Ovary (tissue), 9 donors: ENCODE results near the gene TEN1. TPM values are rescaled to one million over a fixed set of nuclear protein-coding genes. Genes with fewer than 3 reads are reported as not detected.

Experiments used
- DNase-seq, 5 donors: peaks; one replicate each; pipeline ENCODE4 v3.0.0-alpha.2; 2019 to 2020
- H3K27ac ChIP-seq, 2 donors: fragments of 200-600 bp; one replicate each; pipeline versions ENCODE4 v1.5.1 to v1.8.0; 2019 to 2022
- H3K27me3 ChIP-seq: fragments of 200-600 bp; one replicate; pipeline ENCODE4 v1.8.0; 2022
- H3K36me3 ChIP-seq: fragments of 200-600 bp; sonication (generic); one replicate; pipeline ENCODE4 v1.5.1; 2019
- H3K4me1 ChIP-seq: one replicate; pipeline ENCODE4 v1.8.1; 2013; ENCODE audit warnings: mild to moderate bottlenecking, moderate library complexity; ENCODE audit not compliant: insufficient read depth
- H3K4me3 ChIP-seq: fragments of 200-600 bp; sonication (generic); one replicate; pipeline ENCODE4 v1.5.1; 2017
- H3K9me3 ChIP-seq, 2 donors: fragments of 200-600 bp in 1 of 2; sonication (generic) in 1 of 2; one replicate each; pipeline versions ENCODE4 v1.5.1 to v1.8.1; 2013 to 2019; ENCODE audit warnings: mild to moderate bottlenecking in 1 of 2, moderate library complexity in 1 of 2
- CTCF ChIP-seq, 3 donors: fragments of 450-650 bp in 2 of 3; fragments of 200-600 bp in 1 of 3; IDR thresholded peaks; one replicate each; pipeline versions ENCODE4 v1.5.1 to v1.8.0; 2016 to 2022; ENCODE audit warnings: antibody characterized with exemption in 3 of 3, mild to moderate bottlenecking in 1 of 3
- EP300 ChIP-seq: sonication (generic); formaldehyde crosslinking; IDR thresholded peaks from one replicate; pipeline ENCODE4 v1.6.1; 2017; ENCODE audit warnings: antibody characterized with exemption
- POLR2A ChIP-seq: fragments of 450-650 bp; IDR thresholded peaks from one replicate; pipeline ENCODE4 v1.6.1; 2017; ENCODE audit warnings: antibody characterized with exemption, mild to moderate bottlenecking, moderate library complexity
- WGBS, 3 donors: extraction: QIAGEN DNeasy Blood & Tissue Kit in 1 of 3; methylation state at CpG; one replicate each; pipeline versions ENCODE4 v1.1.5 to v1.1.7; 2013 to 2017; 5-methylcytosine and 5-hydroxymethylcytosine counted together
- intact Hi-C, 4 donors: fragments of 100-400 bp; cut with DNase I; formaldehyde crosslinking; loops; one replicate each; pipeline versions ENCODE4 v1.11.0 to v1.15.1; 2022 to 2023
- polyA plus RNA-seq, 2 donors: library from polyadenylated mRNA; stranded (reverse); fragments of 200-250 nt in 1 of 2; fragments of 350-450 nt in 1 of 2; fragmentation: Illumina TruSeq in 1 of 2; extraction: RNeasy Lipid Tissue Mini Kit (QIAGEN cat#74804) in 1 of 2; gene quantifications; one replicate each; pipeline ENCODE4 v1.2.3, GENCODE V29; 2013 to 2014
- total RNA-seq, 7 donors: library from RNA; depleted of rRNA in 2 of 7; stranded (reverse); fragments of >200 nt in 2 of 7; fragmentation: NEBNext Ultra II Directional in 3 of 7; extraction: Animal tissue kit (Norgen Biotek cat#: 25700) in 3 of 7; gene quantifications; one replicate each; pipeline versions ENCODE4 v1.1.0 to v1.2.4, GENCODE V29; 2016 to 2023
- donor health status: DM: no; HTN: no; CAD: no; lungs with moderate emphysema.
- donor health status: DM: no; HTN: no; CAD: no.
- donor health status: Bipolar disorder and iron deficiency.
- donor health status: DM: yes; HTN: yes; CAD: no.
- donor health status: DM: no; HTN: no; CAD: no.
- donor health status: DM: yes; HTN: yes; CAD: no.

Gene TEN1
- total and polyA plus RNA-seq, 9 donors: 6.1 to 18.1 (median 10.5) TPM

GRCh38 chr17:75998327-75998795, 19.3 kb downstream of the TEN1 start:
- no peak overlapping the region for H3K27ac ChIP-seq
- TF ChIP-seq EP300: no peak
- TF ChIP-seq POLR2A: no peak
- TF ChIP-seq CTCF (IDR thresholded peaks at IDR 0.05): no peak
- intact Hi-C loops: no loop called here
- H3K36me3 ChIP-seq: no peaks in the 10 kb centered on the region
- WGBS, 3 donors: 90 to 95% (median 90%) methylated on average over 9 of the region's 9 CpGs
- H3K9me3 ChIP-seq: no peaks in the 10 kb centered on the region
- H3K27me3 ChIP-seq: no peaks in the 10 kb centered on the region
- no peaks in the 10 kb centered on the region for H3K4me1 ChIP-seq
- no peak overlapping the region for H3K4me3 ChIP-seq
- DNase-seq: peak in 1 of 5 donors; percentile 4

GRCh38 chr17:76000016-76000754, 21.1 kb downstream of the TEN1 start:
- peaks cover 11% of the 10 kb centered on the region for H3K4me1 ChIP-seq
- intact Hi-C loops: loop anchor here in 1 of 4 donors (5.0 kb wide), 1 partner anchor 88 kb away; no protein-coding TSS in a partner anchor
- no peak overlapping the region for H3K4me3 ChIP-seq
- TF ChIP-seq EP300 (no peak), POLR2A (no peak), CTCF (IDR thresholded peaks at IDR 0.05) (peak; percentile 23 to 35 (median 24))
- WGBS, 3 donors: 50 to 64% (median 62%) methylated on average over 29 to 31 of the region's 31 CpGs
- no peaks in the 10 kb centered on the region for H3K9me3 ChIP-seq
- peak in 2 of 5 donors; percentile 60 to 70 for DNase-seq
- H3K36me3 ChIP-seq: no peaks in the 10 kb centered on the region
- H3K27me3 ChIP-seq: no peaks in the 10 kb centered on the region
- H3K27ac ChIP-seq: no peak overlapping the region

- intact Hi-C loops: loop anchor here in 1 of 4 donors (5.0 kb wide), 1 partner anchor 89 kb away; no protein-coding TSS in a partner anchor
- DNase-seq: no peak
- 86 to 88% (median 87%) methylated on average over 21 of the region's 21 CpGs for WGBS, 3 donors
- Histone ChIP-seq H3K27ac (no peak within 1 kb of the TSS), H3K27me3 (no peaks in the 10 kb centered on the region), H3K4me1 (peaks cover 15% of the 10 kb centered on the region), H3K4me3 (no peak within 1 kb of the TSS), H3K36me3 (no peaks in the 10 kb centered on the region), H3K9me3 (no peaks in the 10 kb centered on the region)
- no peak for TF ChIP-seq CTCF (IDR thresholded peaks at IDR 0.05)
- TF ChIP-seq EP300: no peak
- TF ChIP-seq POLR2A: no peak
Observed at GRCh38 chr17:76000755-76001521, 21.9 kb downstream of the TEN1 start, which contains the start of gene CDK3. TSS of gene CDK3 (plus strand) at chr17:76000855. CDS start at chr17:76001426, 571 bp downstream.

GRCh38 chr17:76002100-76002499, 23.1 kb downstream of the TEN1 start:
- intact Hi-C loops: loop anchor here in 1 of 4 donors (5.0 kb wide), 1 partner anchor 90 kb away; no protein-coding TSS in a partner anchor
- H3K27ac ChIP-seq: no peak overlapping the region
- peaks cover 15% of the 10 kb centered on the region for H3K4me1 ChIP-seq
- H3K9me3 ChIP-seq: no peaks in the 10 kb centered on the region
- WGBS, 3 donors: 95 to 98% (median 96%) methylated on average over 12 of the region's 12 CpGs
- no peaks in the 10 kb centered on the region for H3K27me3 ChIP-seq
- DNase-seq: no peak
- no peak for TF ChIP-seq POLR2A
- no peak for TF ChIP-seq EP300
- no peak for TF ChIP-seq CTCF (IDR thresholded peaks at IDR 0.05)
- no peaks in the 10 kb centered on the region for H3K36me3 ChIP-seq
- H3K4me3 ChIP-seq: no peak overlapping the region
